ENCODE measurements around the gene AGRN.
A peak's percentile ranks its signal among the peaks of the same experiment; 100 is the strongest.
"Not testable (repeated sequence)": the region's sequence is repeated elsewhere in the genome, so short reads cannot be mapped to it uniquely, and the experiment has no call there.

Gene AGRN

GRCh38 chr1:1005774-1006304 lies 14.1 kb upstream of the AGRN start:
- POLR2A ChIA-PET = interaction anchor here (0.5 kb wide), 1 partner anchor 205 kb away, joined by 4 read pairs; no protein-coding TSS in a partner anchor
- CTCF ChIA-PET = interaction anchor here (1.5 to 2.4 kb wide), 3 partner anchors 10 to 24 kb away, joined by 5 to 10 read pairs (median 5); partner anchors contain the start of gene PERM1

DNA sequence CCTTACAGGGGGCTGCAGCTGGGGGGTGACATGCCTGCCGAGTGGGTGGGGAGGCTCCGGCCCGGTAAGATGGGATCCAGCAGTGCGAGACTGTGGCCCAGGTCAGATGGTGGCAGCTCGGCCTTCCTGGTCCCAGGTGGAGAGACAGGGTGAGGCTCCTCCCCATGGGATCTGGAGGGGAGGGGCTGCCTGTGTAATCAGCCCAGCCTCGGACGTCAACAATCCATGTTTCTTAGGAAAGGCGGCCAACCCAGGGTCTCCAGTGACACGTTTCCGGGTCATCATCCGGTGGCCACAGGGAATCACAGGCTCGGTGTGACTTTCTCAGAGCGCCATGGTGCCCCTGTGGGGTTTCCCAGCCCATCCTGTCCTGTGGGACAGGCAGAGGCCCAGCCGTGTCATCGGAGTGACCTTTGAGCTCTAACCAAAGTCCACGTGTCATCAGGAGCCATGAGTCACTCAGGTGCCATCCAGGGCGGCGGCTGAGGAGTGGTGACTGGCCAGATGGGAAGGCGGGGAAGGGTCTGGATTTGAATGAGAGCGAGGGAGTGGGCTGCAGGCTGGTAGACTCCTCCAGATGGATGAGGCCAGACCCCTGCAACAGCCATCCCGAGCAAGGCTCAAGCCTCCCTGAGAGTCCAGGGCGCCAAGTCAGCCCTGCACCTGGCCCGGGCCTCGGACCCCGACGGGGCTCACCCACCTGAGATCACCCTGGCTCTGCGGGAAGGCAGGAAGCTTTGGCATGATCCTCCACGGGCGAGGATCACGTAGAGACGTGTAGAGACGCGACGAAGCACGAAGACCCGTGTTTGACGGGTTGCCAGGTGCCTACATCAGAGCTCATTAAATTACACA lies 13.4 kb upstream of the AGRN start:
- POLR2A ChIA-PET = no interaction called here
- H3K27ac ChIP-seq (ENCODE audit: insufficient read depth in 1 of 2, low read depth in 1 of 2, low read length in 2 of 2, poor library complexity in 1 of 2, severe bottlenecking in 2 of 2) = no peak overlapping the region
- peaks cover 0 to 23% (median 3%) of the 10 kb centered on the region in 5 experiments for H3K27me3 ChIP-seq (replicated peaks in 2 of 5; ENCODE audit: control insufficient read depth in 4 of 5, insufficient read depth in 5 of 5, low read length in 4 of 5)
- no peaks in the 10 kb centered on the region for H3K36me3 ChIP-seq (ENCODE audit: control insufficient read depth in 4 of 4, insufficient read depth in 4 of 4, low read length in 3 of 4)
- WGBS (ENCODE audit: insufficient coverage) = 96% methylated on average over 29 of the region's 37 CpGs
- peaks cover 0 to 30% (median 27%) of the 10 kb centered on the region in 4 experiments for H3K4me1 ChIP-seq (ENCODE audit: control extremely low read depth in 1 of 4, control insufficient read depth in 4 of 4, insufficient read depth in 4 of 4, low read length in 3 of 4)
- H3K9me3 ChIP-seq (ENCODE audit: control extremely low read depth in 1 of 5, control insufficient read depth in 4 of 5, insufficient read depth in 2 of 5, low read depth in 1 of 5, low read length in 4 of 5) = no peaks in the 10 kb centered on the region
- H3K4me3 ChIP-seq (ENCODE audit: control insufficient read depth in 1 of 7, extremely low read depth in 1 of 7, insufficient read depth in 4 of 7, low read depth in 2 of 7, low read length in 6 of 7) = no peak overlapping the region
- CTCF ChIA-PET = interaction anchor here (1.0 to 2.4 kb wide), 4 partner anchors 9 to 23 kb away, joined by 3 to 10 read pairs (median 4); no protein-coding TSS in a partner anchor
- DNase-seq = no peak

More at GRCh38 chr1:1005774-1006304, 14.1 kb upstream of the AGRN start:
- DNase-seq = no peak
- 82% methylated on average over 20 of the region's 23 CpGs for WGBS (ENCODE audit: insufficient coverage)
- Histone ChIP-seq H3K4me1 (ENCODE audit: control extremely low read depth in 1 of 4, control insufficient read depth in 4 of 4, insufficient read depth in 4 of 4, low read length in 3 of 4) (peaks cover 0 to 37% (median 34%) of the 10 kb centered on the region in 4 experiments), H3K4me3 (ENCODE audit: control insufficient read depth in 1 of 7, extremely low read depth in 1 of 7, insufficient read depth in 4 of 7, low read depth in 2 of 7, low read length in 6 of 7) (no peak overlapping the region), H3K36me3 (ENCODE audit: control insufficient read depth in 4 of 4, insufficient read depth in 4 of 4, low read length in 3 of 4) (no peaks in the 10 kb centered on the region), H3K9me3 (ENCODE audit: control extremely low read depth in 1 of 5, control insufficient read depth in 4 of 5, insufficient read depth in 2 of 5, low read depth in 1 of 5, low read length in 4 of 5) (no peaks in the 10 kb centered on the region), H3K27ac (ENCODE audit: insufficient read depth in 1 of 2, low read depth in 1 of 2, low read length in 2 of 2, poor library complexity in 1 of 2, severe bottlenecking in 2 of 2) (no peak overlapping the region), H3K27me3 (replicated peaks in 2 of 5; ENCODE audit: control insufficient read depth in 4 of 5, insufficient read depth in 5 of 5, low read length in 4 of 5) (peaks cover 0 to 30% (median 5%) of the 10 kb centered on the region in 5 experiments)

GRCh38 chr1:1010131-1010530 lies 9.8 kb upstream of the AGRN start:
- WGBS (ENCODE audit: insufficient coverage) = 93% methylated on average over 3 of the region's 8 CpGs
- POLR2A ChIA-PET = not testable (repeated sequence)

DNA sequence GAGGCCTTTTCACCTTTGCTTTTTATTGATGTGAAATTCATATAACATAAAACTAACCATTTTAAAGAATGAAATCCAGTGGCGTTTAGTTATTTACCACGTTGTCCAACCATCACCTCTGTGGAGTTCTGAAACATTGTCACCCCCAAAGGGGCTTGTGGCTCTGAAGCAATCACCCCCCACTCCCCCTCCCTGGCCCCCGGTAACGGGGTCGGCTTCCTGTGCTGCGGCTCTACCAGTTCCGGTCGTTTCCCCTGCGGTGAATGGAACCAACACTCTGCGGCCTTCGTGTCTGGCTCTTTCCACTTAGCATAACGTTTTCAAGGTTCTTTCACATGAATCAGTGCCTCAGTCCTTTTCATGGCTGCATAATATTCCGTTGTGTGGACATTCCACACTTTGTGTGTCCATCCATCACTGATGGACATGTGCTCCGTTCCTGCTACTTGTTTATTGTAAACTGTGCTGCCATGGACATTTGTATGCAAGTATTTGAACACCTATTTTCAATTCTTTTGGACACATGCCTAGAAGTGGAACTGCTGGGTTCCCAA lies 8.4 kb upstream of the AGRN start:
- peaks cover 3 to 28% (median 22%) of the 10 kb centered on the region in 4 experiments for H3K4me1 ChIP-seq (ENCODE audit: control extremely low read depth in 1 of 4, control insufficient read depth in 4 of 4, insufficient read depth in 4 of 4, low read length in 3 of 4)
- POLR2A ChIA-PET = no interaction called here
- peak in 2 of 3 donors; percentile 56 to 58 for DNase-seq
- CTCF ChIA-PET = interaction anchor here (1.0 kb wide), 1 partner anchor 9 kb away, joined by 3 read pairs; no protein-coding TSS in a partner anchor
- WGBS (ENCODE audit: insufficient coverage) = 73% methylated on average over 14 of the region's 14 CpGs
- no peaks in the 10 kb centered on the region for H3K9me3 ChIP-seq (ENCODE audit: control extremely low read depth in 1 of 5, control insufficient read depth in 4 of 5, insufficient read depth in 2 of 5, low read depth in 1 of 5, low read length in 4 of 5)
- H3K27me3 ChIP-seq (replicated peaks in 2 of 5; ENCODE audit: control insufficient read depth in 4 of 5, insufficient read depth in 5 of 5, low read length in 4 of 5) = no peaks in the 10 kb centered on the region
- H3K4me3 ChIP-seq (ENCODE audit: control insufficient read depth in 1 of 7, extremely low read depth in 1 of 7, insufficient read depth in 4 of 7, low read depth in 2 of 7, low read length in 6 of 7) = no peak overlapping the region
- no peak overlapping the region for H3K27ac ChIP-seq (ENCODE audit: insufficient read depth in 1 of 2, low read depth in 1 of 2, low read length in 2 of 2, poor library complexity in 1 of 2, severe bottlenecking in 2 of 2)
- H3K36me3 ChIP-seq (ENCODE audit: control insufficient read depth in 4 of 4, insufficient read depth in 4 of 4, low read length in 3 of 4) = no peaks in the 10 kb centered on the region

More at GRCh38 chr1:1010131-1010530, 9.8 kb upstream of the AGRN start:
- CTCF ChIA-PET = interaction anchor here (1.0 kb wide), 1 partner anchor 8 kb away, joined by 3 read pairs; no protein-coding TSS in a partner anchor
- not testable (repeated sequence) for H3K27ac ChIP-seq (ENCODE audit: insufficient read depth in 1 of 2, low read depth in 1 of 2, low read length in 2 of 2, poor library complexity in 1 of 2, severe bottlenecking in 2 of 2); H3K9me3 ChIP-seq (ENCODE audit: control extremely low read depth in 1 of 5, control insufficient read depth in 4 of 5, insufficient read depth in 2 of 5, low read depth in 1 of 5, low read length in 4 of 5); H3K4me3 ChIP-seq (ENCODE audit: control insufficient read depth in 1 of 7, extremely low read depth in 1 of 7, insufficient read depth in 4 of 7, low read depth in 2 of 7, low read length in 6 of 7); H3K27me3 ChIP-seq (replicated peaks in 2 of 5; ENCODE audit: control insufficient read depth in 4 of 5, insufficient read depth in 5 of 5, low read length in 4 of 5); DNase-seq; H3K36me3 ChIP-seq (ENCODE audit: control insufficient read depth in 4 of 4, insufficient read depth in 4 of 4, low read length in 3 of 4)
- peaks cover 3 to 36% (median 30%) of the 10 kb centered on the region in 4 experiments for H3K4me1 ChIP-seq (ENCODE audit: control extremely low read depth in 1 of 4, control insufficient read depth in 4 of 4, insufficient read depth in 4 of 4, low read length in 3 of 4)

GRCh38 chr1:1012736-1013104 lies 7.2 kb upstream of the AGRN start:
- POLR2A ChIA-PET; H3K9me3 ChIP-seq (ENCODE audit: control extremely low read depth in 1 of 5, control insufficient read depth in 4 of 5, insufficient read depth in 2 of 5, low read depth in 1 of 5, low read length in 4 of 5); H3K36me3 ChIP-seq (ENCODE audit: control insufficient read depth in 4 of 4, insufficient read depth in 4 of 4, low read length in 3 of 4); H3K27me3 ChIP-seq (replicated peaks in 2 of 5; ENCODE audit: control insufficient read depth in 4 of 5, insufficient read depth in 5 of 5, low read length in 4 of 5); DNase-seq: not testable (repeated sequence)
- CTCF ChIA-PET = interaction anchor here (4.1 kb wide), 1 partner anchor 11 kb away, joined by 19 read pairs; no protein-coding TSS in a partner anchor
- peak overlapping the region in 1 of 2 experiments; percentile 81 for H3K27ac ChIP-seq (ENCODE audit: insufficient read depth in 1 of 2, low read depth in 1 of 2, low read length in 2 of 2, poor library complexity in 1 of 2, severe bottlenecking in 2 of 2)
- peak overlapping the region in 6 of 7 experiments; percentile 76 to 99 (median 94) for H3K4me3 ChIP-seq (ENCODE audit: control insufficient read depth in 1 of 7, extremely low read depth in 1 of 7, insufficient read depth in 4 of 7, low read depth in 2 of 7, low read length in 6 of 7)
- WGBS (ENCODE audit: insufficient coverage) = 83% methylated on average over 5 of the region's 13 CpGs
- peaks cover 3 to 28% (median 22%) of the 10 kb centered on the region in 4 experiments for H3K4me1 ChIP-seq (ENCODE audit: control extremely low read depth in 1 of 4, control insufficient read depth in 4 of 4, insufficient read depth in 4 of 4, low read length in 3 of 4)

GRCh38 chr1:1013105-1013921 lies 6.6 kb upstream of the AGRN start, which contains the start of gene ISG15:
ISG15 (plus strand) TSS chr1:1013497; CDS start chr1:1013574, 77 bp downstream.
- POLR2A ChIA-PET = interaction anchor here (0.8 to 1.3 kb wide), 2 partner anchors 19 to 47 kb away, joined by 3 read pairs; no protein-coding TSS in a partner anchor
- peaks cover 3 to 28% (median 22%) of the 10 kb centered on the region in 4 experiments for H3K4me1 ChIP-seq (ENCODE audit: control extremely low read depth in 1 of 4, control insufficient read depth in 4 of 4, insufficient read depth in 4 of 4, low read length in 3 of 4)
- H3K27ac ChIP-seq (ENCODE audit: insufficient read depth in 1 of 2, low read depth in 1 of 2, low read length in 2 of 2, poor library complexity in 1 of 2, severe bottlenecking in 2 of 2) = peak within 1 kb of the TSS; percentile 52 to 81
- no peaks in the 10 kb centered on the region for H3K27me3 ChIP-seq (replicated peaks in 2 of 5; ENCODE audit: control insufficient read depth in 4 of 5, insufficient read depth in 5 of 5, low read length in 4 of 5)
- peak; percentile 78 to 89 (median 89) for DNase-seq
- peak within 1 kb of the TSS; percentile 43 to 99 (median 90) for H3K4me3 ChIP-seq (ENCODE audit: control insufficient read depth in 1 of 7, extremely low read depth in 1 of 7, insufficient read depth in 4 of 7, low read depth in 2 of 7, low read length in 6 of 7)
- H3K9me3 ChIP-seq (ENCODE audit: control extremely low read depth in 1 of 5, control insufficient read depth in 4 of 5, insufficient read depth in 2 of 5, low read depth in 1 of 5, low read length in 4 of 5) = no peaks in the 10 kb centered on the region
- WGBS (ENCODE audit: insufficient coverage) = 1% methylated on average over 25 of the region's 30 CpGs
- H3K36me3 ChIP-seq (ENCODE audit: control insufficient read depth in 4 of 4, insufficient read depth in 4 of 4, low read length in 3 of 4) = no peaks in the 10 kb centered on the region
- CTCF ChIA-PET = interaction anchor here (0.6 to 4.1 kb wide), 6 partner anchors 9 to 45 kb away, joined by 3 to 19 read pairs (median 5); no protein-coding TSS in a partner anchor
